ENCODE data around the gene UGT1A10. TPM values are rescaled to one million over a fixed set of nuclear protein-coding genes. Genes with fewer than 3 reads are reported as not detected.
"Not testable (repeated sequence)": the region's sequence is repeated elsewhere in the genome, so short reads cannot be mapped to it uniquely, and the experiment has no call there.

UGT1A10 gene
- total RNA-seq, 2 experiments from 2014 or later, result not detected

DNA sequence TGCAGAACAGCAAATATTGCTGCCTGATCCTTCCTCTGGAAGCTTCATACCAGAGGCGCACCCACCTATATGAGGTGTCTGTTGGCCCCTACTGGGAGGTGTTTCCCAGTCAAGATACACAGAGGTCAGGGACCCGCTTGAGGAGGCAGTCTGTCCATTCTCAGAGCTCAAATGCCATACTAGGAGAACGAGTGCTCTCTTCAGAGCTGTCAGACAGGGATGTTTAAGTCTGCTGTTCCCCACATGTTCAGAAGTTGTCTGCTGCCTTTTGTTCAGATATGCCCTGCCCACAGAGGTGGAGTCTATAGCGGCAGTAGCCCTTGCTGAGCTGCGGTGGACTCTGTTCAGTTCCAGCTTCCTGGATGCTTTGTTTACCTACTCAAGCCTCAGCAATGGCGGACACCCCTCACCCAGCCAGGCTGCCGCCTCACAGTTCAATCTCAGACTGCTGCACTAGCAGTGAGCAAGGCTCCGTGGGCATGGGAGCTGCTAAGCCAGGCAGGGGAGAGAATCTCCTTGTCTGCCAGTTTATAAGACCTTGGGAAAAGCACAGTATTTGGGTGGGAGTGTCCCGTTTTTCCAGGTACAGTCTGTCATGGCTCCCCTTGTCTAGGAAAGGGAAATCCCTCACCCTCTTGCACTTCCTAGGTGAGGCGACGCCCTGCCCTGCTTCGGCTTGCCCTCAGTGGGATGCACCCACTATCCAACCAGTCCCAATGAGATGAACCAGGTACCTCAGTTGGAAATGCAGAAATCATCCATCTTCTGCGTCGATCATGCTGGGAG is 100.8 kb downstream of the UGT1A10 start:
- H3K9me3 Mint-ChIP-seq; H3K4me3 Mint-ChIP-seq; H3K4me1 Mint-ChIP-seq (ENCODE audit: low read depth); DNase-seq; H3K36me3 Mint-ChIP-seq; H3K27ac Mint-ChIP-seq; intact Hi-C loops (cut with micrococcal nuclease): not testable (repeated sequence)
- CTCF ChIA-PET, result interaction anchor here (2.4 kb wide), 1 partner anchor 26 kb away, joined by 6 read pairs; no protein-coding TSS in a partner anchor
- peaks cover 15% of the 10 kb centered on the region for H3K27me3 Mint-ChIP-seq
- POLR2A ChIA-PET, result interaction anchor here (0.6 kb wide), 1 partner anchor 781 kb away, joined by 3 read pairs; no protein-coding TSS in a partner anchor

- peaks cover 10% of the 10 kb centered on the region for H3K27me3 Mint-ChIP-seq
- POLR2A ChIA-PET, result no interaction called here
- no peaks in the 10 kb centered on the region for H3K4me1 Mint-ChIP-seq (ENCODE audit: low read depth)
- DNase-seq, result no peak
- H3K9me3 Mint-ChIP-seq, result no peaks in the 10 kb centered on the region
- no peak overlapping the region for H3K4me3 Mint-ChIP-seq
- CTCF ChIA-PET, result no interaction called here
- intact Hi-C loops (cut with micrococcal nuclease), result no loop called here
- H3K27ac Mint-ChIP-seq, result no peak overlapping the region
- H3K36me3 Mint-ChIP-seq, result no peaks in the 10 kb centered on the region
Observed at GRCh38 chr2:233740870-233741269, 104.6 kb downstream of the UGT1A10 start.

GRCh38 chr2:233743464-233744259 is 107.4 kb downstream of the UGT1A10 start:
- no peak overlapping the region for H3K27ac Mint-ChIP-seq
- H3K27me3 Mint-ChIP-seq, result peaks cover 4% of the 10 kb centered on the region
- H3K4me1 Mint-ChIP-seq (ENCODE audit: low read depth), result no peaks in the 10 kb centered on the region
- no peak overlapping the region for H3K4me3 Mint-ChIP-seq
- no peaks in the 10 kb centered on the region for H3K9me3 Mint-ChIP-seq
- intact Hi-C loops (cut with micrococcal nuclease), result no loop called here
- CTCF ChIA-PET, result no interaction called here
- H3K36me3 Mint-ChIP-seq, result no peaks in the 10 kb centered on the region
- DNase-seq, result no peak
- POLR2A ChIA-PET, result no interaction called here

DNA sequence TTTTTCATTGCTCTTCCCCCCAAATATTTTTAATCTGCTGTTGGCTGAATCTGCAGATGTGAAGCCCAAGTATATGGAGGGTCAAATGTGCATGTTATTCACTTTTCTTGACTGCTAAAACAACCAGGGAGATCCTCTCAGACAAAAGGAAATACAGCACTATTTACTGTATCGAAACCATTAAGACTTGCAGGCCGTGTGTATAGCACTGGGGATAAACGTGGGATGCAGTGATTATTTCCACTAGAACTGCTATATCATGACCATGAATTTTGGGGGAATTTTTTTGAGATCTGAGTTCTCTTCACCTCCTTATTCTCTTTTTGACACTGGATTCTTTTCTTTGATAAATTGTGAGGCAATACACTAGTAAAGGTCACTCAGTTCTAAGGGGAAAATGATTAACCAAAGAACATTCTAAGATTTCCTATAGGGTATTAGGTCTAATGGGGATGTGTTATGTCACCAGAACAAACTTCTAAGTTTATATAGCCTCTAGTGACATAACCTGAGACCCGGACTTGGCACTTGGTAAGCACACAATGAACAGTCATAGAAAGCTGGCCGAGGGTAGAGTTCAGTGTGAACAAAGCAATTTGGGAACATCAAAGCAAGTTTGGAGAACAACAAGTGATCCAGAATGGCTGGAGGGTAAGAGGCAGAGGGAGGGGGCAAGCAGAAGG is 109.0 kb downstream of the UGT1A10 start:
- DNase-seq, result no peak
- Mint-ChIP-seq H3K4me1 (ENCODE audit: low read depth) (no peaks in the 10 kb centered on the region), H3K9me3 (no peaks in the 10 kb centered on the region), H3K4me3 (no peak overlapping the region), H3K36me3 (no peaks in the 10 kb centered on the region), H3K27me3 (peaks cover 5% of the 10 kb centered on the region), H3K27ac (no peak overlapping the region)
- ChIA-PET POLR2A (no interaction called here), CTCF (no interaction called here)
- intact Hi-C loops (cut with micrococcal nuclease), result no loop called here

- POLR2A ChIA-PET; H3K9me3 Mint-ChIP-seq; intact Hi-C loops (cut with micrococcal nuclease); CTCF ChIA-PET; DNase-seq; H3K4me1 Mint-ChIP-seq (ENCODE audit: low read depth); H3K36me3 Mint-ChIP-seq; H3K27ac Mint-ChIP-seq; H3K4me3 Mint-ChIP-seq; H3K27me3 Mint-ChIP-seq: not testable (repeated sequence)
Observed at GRCh38 chr2:233745838-233746237, 109.6 kb downstream of the UGT1A10 start.

GRCh38 chr2:233746475-233747282 is 110.4 kb downstream of the UGT1A10 start:
- peaks cover 2% of the 10 kb centered on the region for H3K9me3 Mint-ChIP-seq
- intact Hi-C loops (cut with micrococcal nuclease), result no loop called here
- POLR2A ChIA-PET, result no interaction called here
- no peak for DNase-seq
- no peaks in the 10 kb centered on the region for H3K4me1 Mint-ChIP-seq (ENCODE audit: low read depth)
- no peak overlapping the region for H3K4me3 Mint-ChIP-seq
- no peak overlapping the region for H3K27ac Mint-ChIP-seq
- CTCF ChIA-PET, result interaction anchor here (0.6 kb wide), 1 partner anchor 204 kb away, joined by 4 read pairs; no protein-coding TSS in a partner anchor
- H3K36me3 Mint-ChIP-seq, result no peaks in the 10 kb centered on the region
- peaks cover 5% of the 10 kb centered on the region for H3K27me3 Mint-ChIP-seq

- H3K36me3 Mint-ChIP-seq, result no peaks in the 10 kb centered on the region
- peaks cover 5% of the 10 kb centered on the region for H3K27me3 Mint-ChIP-seq
- POLR2A ChIA-PET, result no interaction called here
- no peaks in the 10 kb centered on the region for H3K4me1 Mint-ChIP-seq (ENCODE audit: low read depth)
- no peak overlapping the region for H3K4me3 Mint-ChIP-seq
- intact Hi-C loops (cut with micrococcal nuclease), result no loop called here
- CTCF ChIA-PET, result interaction anchor here (0.6 kb wide), 1 partner anchor 204 kb away, joined by 4 read pairs; no protein-coding TSS in a partner anchor
- no peak overlapping the region for H3K27ac Mint-ChIP-seq
- no peak for DNase-seq
- peaks cover 2% of the 10 kb centered on the region for H3K9me3 Mint-ChIP-seq
Observed at GRCh38 chr2:233747283-233747544, 111.0 kb downstream of the UGT1A10 start.

GRCh38 chr2:233750689-233751088 is 114.4 kb downstream of the UGT1A10 start:
- H3K4me3 Mint-ChIP-seq; H3K4me1 Mint-ChIP-seq (ENCODE audit: low read depth); H3K27ac Mint-ChIP-seq; H3K9me3 Mint-ChIP-seq; DNase-seq; CTCF ChIA-PET; intact Hi-C loops (cut with micrococcal nuclease); H3K36me3 Mint-ChIP-seq; POLR2A ChIA-PET; H3K27me3 Mint-ChIP-seq: not testable (repeated sequence)

GRCh38 chr2:233751212-233752009 is 115.2 kb downstream of the UGT1A10 start:
- intact Hi-C loops (cut with micrococcal nuclease); POLR2A ChIA-PET; H3K4me1 Mint-ChIP-seq (ENCODE audit: low read depth); H3K4me3 Mint-ChIP-seq; H3K9me3 Mint-ChIP-seq; CTCF ChIA-PET; H3K36me3 Mint-ChIP-seq; DNase-seq; H3K27ac Mint-ChIP-seq; H3K27me3 Mint-ChIP-seq: not testable (repeated sequence)

DNA sequence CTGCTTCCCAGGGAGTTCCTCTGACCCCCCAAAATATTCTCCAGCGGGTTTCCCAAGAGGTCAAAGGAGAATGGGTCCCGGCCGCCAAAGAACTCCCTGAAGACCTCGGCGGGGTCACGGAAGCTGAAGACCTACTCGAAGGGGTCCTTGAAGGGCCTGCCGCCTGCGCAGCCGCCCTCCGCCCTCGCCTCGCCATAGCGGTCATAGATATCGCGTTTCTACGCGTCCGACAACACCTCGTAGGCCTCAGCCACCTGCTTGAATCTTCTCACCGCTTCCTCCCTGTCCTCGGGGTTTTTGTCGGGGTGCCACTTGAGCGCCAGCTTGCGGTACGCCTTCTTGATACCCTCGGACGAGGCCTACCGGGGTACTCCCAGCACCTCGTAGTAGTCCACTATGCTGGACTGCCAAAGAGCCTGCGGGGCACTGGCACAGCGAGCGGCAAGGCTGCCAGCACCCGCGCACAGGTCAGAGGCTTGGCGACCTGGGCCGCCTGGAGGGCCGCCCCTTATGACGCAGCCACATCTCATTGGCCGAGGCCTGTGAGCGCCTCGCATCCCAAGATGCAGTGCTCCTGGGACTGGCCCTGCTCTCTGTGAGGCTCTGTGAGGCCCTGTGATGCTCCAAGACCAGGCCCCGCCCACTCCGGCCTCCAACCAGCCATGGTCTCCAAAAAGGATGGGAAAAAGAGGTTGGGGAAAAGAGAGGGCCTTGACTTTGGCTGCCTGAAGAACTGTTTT is 118.8 kb downstream of the UGT1A10 start:
- H3K27me3 Mint-ChIP-seq, result no peaks in the 10 kb centered on the region
- intact Hi-C loops (cut with micrococcal nuclease), result no loop called here
- CTCF ChIA-PET, result no interaction called here

GRCh38 chr2:233756429-233757081 is 120.3 kb downstream of the UGT1A10 start:
- POLR2A ChIA-PET, result no interaction called here
- Mint-ChIP-seq H3K27ac (no peak overlapping the region), H3K4me3 (no peak overlapping the region), H3K9me3 (peaks cover 1% of the 10 kb centered on the region), H3K36me3 (no peaks in the 10 kb centered on the region), H3K4me1 (ENCODE audit: low read depth) (no peaks in the 10 kb centered on the region), H3K27me3 (no peaks in the 10 kb centered on the region)
- no peak for DNase-seq
- intact Hi-C loops (cut with micrococcal nuclease), result no loop called here
- CTCF ChIA-PET, result no interaction called here

More for the DNA sequence above, 118.8 kb downstream of the UGT1A10 start:
- H3K4me3 Mint-ChIP-seq, result no peak overlapping the region
- no peak for DNase-seq
- H3K36me3 Mint-ChIP-seq, result no peaks in the 10 kb centered on the region
- POLR2A ChIA-PET, result no interaction called here
- peaks cover 2% of the 10 kb centered on the region for H3K9me3 Mint-ChIP-seq
- no peaks in the 10 kb centered on the region for H3K4me1 Mint-ChIP-seq (ENCODE audit: low read depth)
- H3K27ac Mint-ChIP-seq, result no peak overlapping the region
